Neural crest cell (in vitro differentiated cells): ENCODE results near the gene USP10. TPM values are rescaled to one million over a fixed set of nuclear protein-coding genes. Genes with fewer than 3 reads are reported as not detected.

Experiments
- DNase-seq: peaks from one replicate; pipeline ENCODE4 v3.0.0; 2021; ENCODE audit warnings: low read depth, mixed read lengths, low spot score
- H3K27ac Mint-ChIP-seq: one replicate; pipeline ENCODE4 v1.8.0; 2021; ENCODE audit warnings: mild to moderate bottlenecking, mixed read lengths; ENCODE audit not compliant: unreplicated experiment
- H3K27me3 Mint-ChIP-seq: 2 replicates; pipeline ENCODE4 v1.8.0; 2021; ENCODE audit warnings: low read depth, mild to moderate bottlenecking, mixed read lengths
- H3K36me3 Mint-ChIP-seq: 2 replicates; pipeline ENCODE4 v1.8.0; 2021; ENCODE audit warnings: low read depth, mild to moderate bottlenecking, mixed read lengths
- H3K4me1 Mint-ChIP-seq: 2 replicates; pipeline ENCODE4 v1.8.0; 2021; ENCODE audit warnings: mixed read lengths
- H3K4me3 Mint-ChIP-seq: one replicate; pipeline ENCODE4 v1.8.0; 2021; ENCODE audit warnings: mild to moderate bottlenecking, mixed read lengths
- H3K9me3 Mint-ChIP-seq: 2 replicates; pipeline ENCODE4 v1.8.0; 2021; ENCODE audit warnings: mixed read lengths
- CTCF ChIP-seq: fragments of 200-600 bp; sonication (generic); conservative IDR thresholded peaks from 2 replicates; pipeline ENCODE4 v1.5.0; 2021; ENCODE audit warnings: antibody characterized with exemption, mild to moderate bottlenecking
- total RNA-seq: library from RNA; stranded (reverse); gene quantifications from 2 replicates; pipeline ENCODE4 v1.2.1, GENCODE V29; 2021

The USP10 gene
- total RNA-seq, 1 donor from 2014 or later: 149 TPM

GRCh38 chr16:84724606-84725309 lies 25.0 kb downstream of the USP10 start:
- no peak for DNase-seq
- Mint-ChIP-seq H3K36me3 (peaks cover 2% of the 10 kb centered on the region), H3K27me3 (no peaks in the 10 kb centered on the region), H3K27ac (no peak overlapping the region), H3K4me3 (no peak overlapping the region), H3K4me1 (peaks cover 60% of the 10 kb centered on the region), H3K9me3 (no peaks in the 10 kb centered on the region)
- no peak for TF ChIP-seq CTCF

GRCh38 chr16:84725481-84726078 lies 25.8 kb downstream of the USP10 start:
- Mint-ChIP-seq H3K9me3 (no peaks in the 10 kb centered on the region), H3K36me3 (no peaks in the 10 kb centered on the region), H3K4me3 (peak overlapping the region; percentile 58), H3K27ac (no peak overlapping the region), H3K27me3 (no peaks in the 10 kb centered on the region), H3K4me1 (peaks cover 64% of the 10 kb centered on the region)
- no peak for DNase-seq
- no peak for TF ChIP-seq CTCF

- no peak overlapping the region for H3K27ac Mint-ChIP-seq
- peak; percentile 94 for DNase-seq
- no peaks in the 10 kb centered on the region for H3K9me3 Mint-ChIP-seq
- peaks cover 66% of the 10 kb centered on the region for H3K4me1 Mint-ChIP-seq
- H3K36me3 Mint-ChIP-seq: no peaks in the 10 kb centered on the region
- peak; percentile 100 for TF ChIP-seq CTCF
- no peaks in the 10 kb centered on the region for H3K27me3 Mint-ChIP-seq
- peak overlapping the region; percentile 58 for H3K4me3 Mint-ChIP-seq
Measured at GRCh38 chr16:84726079-84726668, 26.4 kb downstream of the USP10 start.

GRCh38 chr16:84726669-84727467 lies 27.1 kb downstream of the USP10 start:
- Mint-ChIP-seq H3K36me3 (no peaks in the 10 kb centered on the region), H3K27ac (no peak overlapping the region), H3K27me3 (no peaks in the 10 kb centered on the region), H3K4me1 (peaks cover 71% of the 10 kb centered on the region), H3K9me3 (no peaks in the 10 kb centered on the region), H3K4me3 (peak overlapping the region; percentile 58)
- TF ChIP-seq CTCF: no peak
- no peak for DNase-seq

- H3K27me3 Mint-ChIP-seq: no peaks in the 10 kb centered on the region
- H3K9me3 Mint-ChIP-seq: no peaks in the 10 kb centered on the region
- no peak overlapping the region for H3K4me3 Mint-ChIP-seq
- H3K36me3 Mint-ChIP-seq: no peaks in the 10 kb centered on the region
- no peak for DNase-seq
- TF ChIP-seq CTCF: no peak
- H3K4me1 Mint-ChIP-seq: peaks cover 66% of the 10 kb centered on the region
- H3K27ac Mint-ChIP-seq: no peak overlapping the region
Measured at GRCh38 chr16:84728853-84729424, 29.1 kb downstream of the USP10 start.
